Astrocyte (in vitro differentiated cells and primary cell): ENCODE results near the gene TRIM43.
"Not testable (repeated sequence)": the region's sequence is repeated elsewhere in the genome, so short reads cannot be mapped to it uniquely, and the experiment has no call there.

Experiments used
- CTCF ChIP-seq: IDR thresholded peaks from 2 replicates; pipeline ENCODE4 v1.5.1; 2011; ENCODE audit warnings: low read depth, mild to moderate bottlenecking, inconsistent platforms, low read length, moderate library complexity; ENCODE audit not compliant: insufficient read depth
- EZH2 ChIP-seq: IDR thresholded peaks from 2 replicates; pipeline ENCODE4 v1.6.1; 2012; ENCODE audit warnings: mild to moderate bottlenecking, low read length, inconsistent platforms; ENCODE audit not compliant: insufficient read depth

DNA sequence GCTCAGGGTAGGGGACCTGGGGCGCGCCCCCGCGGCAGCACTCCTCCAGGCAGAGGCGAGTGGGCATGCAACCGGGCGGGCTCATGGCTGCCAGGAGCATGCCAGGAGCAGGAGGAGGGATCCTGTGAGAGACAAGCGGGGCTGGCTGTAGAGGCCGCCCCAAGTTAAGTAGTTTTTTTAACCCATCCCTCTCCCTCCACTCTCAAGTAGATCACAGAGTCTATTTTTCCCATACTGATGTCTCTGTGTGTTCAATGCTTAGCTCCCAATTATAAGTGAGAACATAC is 49.4 kb downstream of the TRIM43 start:
- TF ChIP-seq CTCF, EZH2: not testable (repeated sequence)
